GM18861 (cell line): ENCODE measurements around the gene KCNG2.
"Not testable (repeated sequence)": the region's sequence is repeated elsewhere in the genome, so short reads cannot be mapped to it uniquely, and the experiment has no call there.

ENCODE experiments used
- ATAC-seq: cut with Tn5 transposase; IDR thresholded peaks from one replicate; pipeline ENCODE4 v1.9.1; 2021; ENCODE audit not compliant: unreplicated experiment

The KCNG2 gene, protein sequence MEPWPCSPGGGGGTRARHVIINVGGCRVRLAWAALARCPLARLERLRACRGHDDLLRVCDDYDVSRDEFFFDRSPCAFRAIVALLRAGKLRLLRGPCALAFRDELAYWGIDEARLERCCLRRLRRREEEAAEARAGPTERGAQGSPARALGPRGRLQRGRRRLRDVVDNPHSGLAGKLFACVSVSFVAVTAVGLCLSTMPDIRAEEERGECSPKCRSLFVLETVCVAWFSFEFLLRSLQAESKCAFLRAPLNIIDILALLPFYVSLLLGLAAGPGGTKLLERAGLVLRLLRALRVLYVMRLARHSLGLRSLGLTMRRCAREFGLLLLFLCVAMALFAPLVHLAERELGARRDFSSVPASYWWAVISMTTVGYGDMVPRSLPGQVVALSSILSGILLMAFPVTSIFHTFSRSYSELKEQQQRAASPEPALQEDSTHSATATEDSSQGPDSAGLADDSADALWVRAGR

DNA sequence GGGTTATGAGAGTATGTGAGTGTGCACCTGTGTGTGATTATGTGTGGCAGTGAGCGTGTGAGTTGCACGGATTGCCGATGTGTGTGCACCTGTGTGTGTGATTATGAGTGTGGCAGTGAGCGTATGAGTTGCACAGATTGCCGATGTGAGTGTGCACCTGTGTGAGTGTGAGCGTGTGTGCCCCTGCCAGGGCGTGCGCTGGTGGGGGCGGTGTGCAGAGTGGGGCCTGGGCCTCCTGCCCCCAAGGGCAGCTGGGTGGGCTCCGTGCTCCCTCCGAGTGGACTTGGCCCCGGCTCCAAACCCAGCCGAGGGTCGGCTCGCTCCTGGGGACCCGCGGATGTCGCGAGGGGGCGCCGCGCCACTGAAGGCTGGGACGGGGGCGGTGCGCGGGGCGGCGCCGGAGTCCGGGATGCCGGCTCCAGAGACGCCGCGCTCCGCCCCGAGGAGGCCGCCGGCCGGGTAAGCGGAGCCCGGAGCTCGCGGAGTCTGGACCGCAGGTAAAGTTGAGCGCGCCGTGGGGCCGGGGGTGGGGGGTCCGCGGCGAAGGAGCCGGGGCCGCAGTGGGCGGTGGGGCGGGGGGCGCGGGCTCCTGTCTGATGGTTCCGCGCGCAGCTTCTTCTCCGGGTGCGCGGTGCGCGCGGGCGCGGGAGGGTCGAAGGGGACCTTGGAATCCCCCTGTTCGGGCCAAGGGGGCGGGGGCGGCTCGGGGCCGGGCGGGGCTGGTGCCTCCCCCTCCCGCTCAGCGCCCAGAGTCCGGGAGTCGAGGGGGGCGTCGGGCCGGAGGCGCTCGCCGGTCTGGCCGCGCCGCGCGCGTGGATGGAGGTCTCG is at the start of gene KCNG2:
Gene KCNG2 (plus strand): TSS at position 421 of the 828 bp plus-strand sequence. CDS start 65,730 bp downstream, outside the sequence.
- ATAC-seq = no peak

DNA sequence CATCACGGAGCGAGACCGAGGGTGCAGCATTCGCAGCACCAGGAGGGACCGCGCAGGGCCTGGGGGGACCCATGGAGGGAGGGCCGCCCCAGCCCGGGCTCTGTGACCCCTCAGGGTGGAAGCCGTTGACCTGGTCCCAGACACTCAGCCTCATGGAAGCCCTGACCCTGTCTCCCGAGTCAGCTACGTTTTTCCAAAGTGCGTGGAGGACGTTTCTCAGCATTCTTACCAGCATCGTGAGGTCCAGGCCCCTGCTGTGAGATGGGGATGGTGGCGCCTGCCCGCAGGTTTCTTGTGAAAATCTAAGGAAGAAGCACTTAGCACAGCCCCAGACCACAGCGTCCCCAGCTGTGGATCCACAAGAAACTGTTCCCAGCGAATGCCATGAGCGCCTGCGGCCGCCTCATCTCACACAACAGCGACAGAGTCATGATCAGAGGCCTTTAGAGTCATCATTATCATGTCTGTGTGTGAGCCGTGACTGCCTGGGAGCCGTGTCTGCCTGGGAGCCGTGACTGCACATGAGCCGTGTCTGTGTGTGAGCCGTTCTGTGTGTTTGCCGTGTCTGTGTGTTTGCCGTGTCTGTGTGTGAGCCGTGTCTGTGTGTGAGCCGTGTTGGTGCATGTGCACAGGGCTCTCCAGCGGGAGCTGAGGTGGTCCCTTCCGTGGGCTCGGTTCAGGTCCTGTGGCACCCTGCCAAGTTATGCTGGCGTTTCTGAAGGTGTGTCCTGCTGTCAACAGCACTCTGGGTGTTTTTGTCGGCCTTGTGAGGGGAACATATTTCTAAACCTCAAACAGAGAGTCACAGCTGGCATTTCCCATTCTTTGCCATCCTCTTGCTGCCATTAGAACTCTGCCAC is 49.2 kb upstream of the KCNG2 start:
- ATAC-seq = no peak

DNA sequence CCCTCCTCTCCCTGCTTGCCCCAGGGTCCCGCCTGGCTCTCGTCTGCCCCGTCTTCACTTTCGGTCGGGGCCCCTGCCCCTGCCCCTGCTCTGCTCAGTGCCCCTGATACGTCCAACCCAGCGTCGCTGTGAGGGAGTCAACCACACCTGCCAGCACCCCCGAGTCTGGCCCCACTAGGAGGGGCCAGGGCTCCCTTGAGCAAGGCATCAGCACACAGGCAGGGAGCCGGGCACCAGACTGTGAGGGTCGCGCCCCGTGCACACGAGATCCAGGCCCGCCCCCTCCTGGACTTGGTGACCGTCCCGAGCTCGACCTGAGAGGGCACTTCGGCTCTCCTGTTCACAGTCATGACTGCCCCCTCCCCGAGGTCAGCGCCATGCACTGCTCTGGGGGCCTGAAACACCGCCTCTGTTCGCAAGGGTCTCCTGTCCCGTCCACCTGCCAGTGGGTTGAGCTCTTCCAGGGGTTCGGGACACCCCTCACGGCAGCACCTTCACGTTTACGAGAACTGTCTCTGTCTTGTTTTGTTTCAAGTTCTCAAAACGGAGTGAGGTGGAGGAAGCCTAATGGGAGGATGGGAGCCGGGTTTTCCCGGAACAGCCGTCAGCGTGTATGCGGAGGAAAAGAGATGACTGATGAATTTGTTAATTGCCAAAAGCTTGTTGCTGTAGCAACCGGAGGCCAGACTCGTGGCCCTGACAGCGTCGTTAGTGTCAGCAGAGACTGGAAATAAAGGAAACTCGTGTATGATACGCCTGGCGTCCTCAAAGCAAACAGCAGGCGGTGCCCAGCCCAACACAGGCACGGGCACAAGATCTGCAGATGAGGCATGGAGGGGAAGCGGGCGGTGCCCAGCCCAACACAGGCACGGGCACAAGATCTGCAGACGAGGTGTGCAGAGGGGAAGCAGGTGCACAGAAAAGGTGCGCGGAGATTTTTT is 48.2 kb upstream of the KCNG2 start:
- no peak for ATAC-seq

DNA sequence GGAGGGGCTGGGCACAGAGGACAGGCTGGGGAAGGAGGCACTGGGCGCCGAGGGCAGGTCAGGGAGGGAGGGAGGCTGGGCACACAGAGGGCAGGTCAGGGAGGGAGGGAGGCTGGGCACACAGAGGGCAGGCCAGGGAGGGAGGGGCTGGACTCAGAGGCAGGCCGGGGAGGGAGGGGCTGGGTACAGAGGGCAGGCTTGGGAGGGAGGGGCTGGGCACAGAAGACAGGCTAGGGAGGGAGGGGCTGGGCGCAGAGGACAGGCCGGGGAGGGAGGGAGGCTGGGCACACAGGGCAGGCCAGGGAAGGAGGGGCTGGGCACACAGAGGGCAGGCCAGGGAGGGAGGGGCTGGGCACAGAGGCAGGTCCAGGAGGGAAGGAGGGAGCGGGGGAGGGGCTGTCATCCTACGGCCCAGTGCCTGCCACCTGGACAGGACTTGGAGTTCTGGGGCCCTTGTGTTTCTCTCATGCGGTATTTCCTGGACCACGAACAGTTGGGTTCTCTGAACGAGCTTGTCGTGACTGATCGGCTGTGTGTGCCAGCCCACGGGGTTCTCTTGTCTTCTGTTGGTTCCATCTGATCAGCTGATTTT is 46.7 kb upstream of the KCNG2 start:
- ATAC-seq = no peak

DNA sequence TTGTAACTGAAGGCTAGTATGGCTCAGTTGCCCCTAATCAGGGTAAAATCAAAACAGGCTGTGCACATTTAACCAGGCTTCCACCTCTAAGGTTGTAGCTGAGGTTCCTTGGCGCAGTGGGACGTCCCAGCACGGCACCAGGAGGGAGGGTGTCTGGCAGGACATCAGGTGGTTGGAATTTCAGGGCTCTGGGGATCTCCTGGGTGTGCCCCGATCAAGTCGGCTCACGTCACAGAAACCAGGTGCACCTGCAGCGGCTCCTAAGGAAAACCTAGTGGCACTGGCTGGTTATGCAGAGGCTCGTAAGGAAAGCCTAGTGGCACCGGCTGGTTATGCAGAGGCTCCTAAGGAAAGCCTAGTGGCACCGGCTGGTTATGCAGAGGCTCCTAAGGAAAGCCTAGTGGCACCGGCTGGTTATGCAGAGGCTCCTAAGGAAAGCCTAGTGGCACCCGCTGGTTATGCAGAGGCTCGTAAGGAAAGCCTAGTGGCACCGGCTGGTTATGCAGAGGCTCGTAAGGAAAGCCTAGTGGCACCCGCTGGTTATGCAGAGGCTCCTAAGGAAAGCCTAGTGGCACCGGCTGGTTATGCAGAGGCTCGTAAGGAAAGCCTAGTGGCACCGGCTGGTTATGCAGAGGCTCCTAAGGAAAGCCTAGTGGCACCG is 45.7 kb upstream of the KCNG2 start:
- ATAC-seq = not testable (repeated sequence)

DNA sequence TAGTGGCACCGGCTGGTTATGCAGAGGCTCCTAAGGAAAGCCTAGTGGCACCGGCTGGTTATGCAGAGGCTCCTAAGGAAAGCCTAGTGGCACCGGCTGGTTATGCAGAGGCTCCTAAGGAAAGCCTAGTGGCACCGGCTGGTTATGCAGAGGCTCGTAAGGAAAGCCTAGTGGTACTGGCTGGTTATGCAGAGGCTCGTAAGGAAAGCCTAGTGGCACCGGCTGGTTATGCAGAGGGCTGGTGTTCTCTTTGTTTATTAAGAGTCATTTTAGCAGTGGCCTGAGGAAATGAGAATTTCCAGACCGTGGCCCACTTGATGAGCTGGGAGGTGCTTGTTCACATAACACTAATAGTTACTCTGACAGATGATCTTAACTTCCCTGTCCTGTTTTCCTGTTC is 44.8 kb upstream of the KCNG2 start:
- ATAC-seq = not testable (repeated sequence)

DNA sequence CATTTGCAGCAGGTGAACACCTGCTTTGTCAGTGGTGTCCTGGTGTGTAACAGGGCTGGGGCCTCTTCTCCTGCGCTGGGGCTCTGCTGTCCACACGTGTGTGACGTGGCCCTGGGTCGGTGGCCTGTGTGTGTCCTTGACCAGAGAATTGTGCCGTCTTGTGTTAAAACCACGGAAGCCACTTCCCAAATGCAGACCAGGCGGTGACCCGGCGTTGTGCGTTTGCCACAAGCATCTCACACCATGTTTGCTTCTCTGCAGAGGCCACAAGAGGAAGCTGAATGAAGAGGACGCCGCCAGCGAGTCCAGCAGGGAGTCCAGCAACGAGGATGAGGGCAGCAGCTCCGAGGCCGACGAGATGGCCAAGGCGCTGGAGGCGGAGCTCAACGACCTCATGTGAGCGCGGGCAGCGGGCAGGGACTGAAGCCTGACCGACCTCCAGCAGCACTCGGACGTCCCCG is 44.3 kb upstream of the KCNG2 start:
- no peak for ATAC-seq

DNA sequence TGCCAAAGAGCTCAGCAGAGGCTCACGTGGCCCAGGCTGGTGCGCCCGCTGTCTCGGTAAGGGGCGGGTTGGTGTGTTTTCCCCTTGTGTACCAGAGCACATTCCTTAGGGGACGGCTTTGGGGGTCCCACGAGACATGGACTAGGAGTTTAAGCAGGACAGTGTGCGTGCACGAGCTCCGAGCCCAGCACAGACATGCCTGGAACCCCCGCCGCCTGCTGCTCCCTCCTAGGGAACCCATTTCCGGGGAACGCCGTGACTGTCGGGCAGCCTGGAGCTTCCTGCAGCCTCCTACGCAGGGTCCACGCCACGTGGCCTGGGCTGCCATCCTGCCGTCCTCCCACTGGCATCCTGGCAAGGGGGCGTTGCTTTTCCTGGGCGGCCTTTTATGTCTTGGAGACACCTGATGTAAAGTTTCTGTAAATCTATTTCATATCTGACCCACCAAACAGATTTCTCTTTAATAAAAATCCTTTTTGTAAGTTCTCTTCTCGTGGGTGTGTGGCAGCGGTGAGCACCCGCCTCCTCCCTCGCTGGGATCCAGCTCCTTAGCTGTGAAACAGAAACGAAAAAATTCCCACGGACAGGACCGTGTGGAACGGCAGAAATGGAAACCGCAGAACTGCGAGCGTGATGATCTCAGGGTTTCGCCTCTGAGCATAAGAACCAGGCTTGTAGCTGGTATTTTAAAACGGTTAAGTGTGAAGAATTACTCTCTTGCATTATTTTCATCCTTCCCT is 43.5 kb upstream of the KCNG2 start:
- no peak for ATAC-seq

DNA sequence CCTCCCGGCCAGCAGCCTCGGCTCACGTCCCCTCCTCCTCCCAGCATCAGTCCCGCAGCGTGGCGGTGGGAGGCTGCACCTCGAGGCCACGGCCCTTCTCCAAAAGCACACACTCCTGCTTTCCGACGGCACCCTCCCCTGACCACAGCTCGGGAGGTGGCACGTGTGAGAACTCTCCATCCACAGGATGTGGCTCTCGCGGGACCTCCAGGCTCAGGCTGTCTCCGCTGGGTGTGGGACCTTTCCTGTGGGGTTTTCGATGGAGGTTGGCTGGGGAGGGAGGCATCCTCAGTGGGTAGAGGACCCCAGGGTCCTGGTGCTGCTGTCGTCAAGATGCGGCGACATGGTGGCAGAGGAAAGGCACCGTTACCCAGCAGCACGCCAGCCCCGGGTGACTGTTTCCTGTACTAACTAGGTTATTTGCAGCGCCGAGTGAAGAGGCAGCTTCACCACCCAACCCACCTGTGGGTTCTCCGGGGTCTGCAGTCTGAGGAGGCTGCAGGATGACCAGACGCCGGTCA is 42.8 kb upstream of the KCNG2 start:
- no peak for ATAC-seq

DNA sequence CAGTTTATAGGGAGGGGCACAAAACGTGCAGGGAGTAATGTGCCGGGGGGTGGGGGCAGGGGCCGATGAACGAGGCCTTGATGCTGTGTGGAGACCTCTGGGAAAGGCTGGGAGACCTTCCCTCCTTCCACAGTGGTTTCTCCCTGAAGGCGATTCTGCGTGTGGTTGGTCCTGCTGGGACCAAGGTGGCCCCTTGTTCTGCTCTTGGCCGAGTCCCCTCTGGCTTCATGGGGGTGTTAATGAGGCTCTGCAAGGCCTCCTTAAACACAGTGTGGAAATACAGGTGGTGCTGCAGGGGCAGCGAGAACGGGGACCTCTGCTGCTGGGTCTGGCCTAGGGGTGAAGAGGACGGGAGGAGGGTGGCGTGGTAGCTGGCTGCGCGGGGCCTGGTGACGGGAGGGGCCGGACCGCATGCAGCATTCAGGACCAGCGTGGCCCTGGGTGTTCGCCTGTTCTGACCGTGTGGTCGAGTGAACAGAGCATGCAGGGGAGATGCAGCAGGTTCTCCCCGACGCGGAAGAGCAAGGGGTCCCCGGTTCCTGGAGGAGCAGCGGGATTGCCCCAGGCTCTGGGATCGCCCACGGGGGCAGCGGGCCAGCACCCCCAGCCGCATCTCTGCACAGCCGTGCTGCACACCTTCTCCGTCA is 42.1 kb upstream of the KCNG2 start:
- no peak for ATAC-seq

DNA sequence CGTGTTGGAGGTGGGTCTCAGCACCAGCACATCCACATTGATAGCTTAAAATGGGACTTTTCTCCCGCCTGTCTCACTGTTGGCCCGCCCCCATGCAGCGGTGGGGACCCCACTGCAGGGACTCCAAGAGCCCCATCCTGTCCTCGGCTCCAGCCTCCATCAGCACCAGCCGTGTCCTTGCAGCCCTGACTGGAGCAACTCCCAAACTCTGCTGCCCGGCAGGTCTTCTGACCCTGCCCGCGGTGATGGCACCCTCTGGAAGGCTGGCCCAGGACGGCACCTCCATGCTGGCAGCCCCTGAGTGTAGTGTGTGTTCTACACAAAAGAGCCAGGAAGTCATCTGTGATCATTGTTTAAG is 41.6 kb upstream of the KCNG2 start:
- ATAC-seq = no peak

DNA sequence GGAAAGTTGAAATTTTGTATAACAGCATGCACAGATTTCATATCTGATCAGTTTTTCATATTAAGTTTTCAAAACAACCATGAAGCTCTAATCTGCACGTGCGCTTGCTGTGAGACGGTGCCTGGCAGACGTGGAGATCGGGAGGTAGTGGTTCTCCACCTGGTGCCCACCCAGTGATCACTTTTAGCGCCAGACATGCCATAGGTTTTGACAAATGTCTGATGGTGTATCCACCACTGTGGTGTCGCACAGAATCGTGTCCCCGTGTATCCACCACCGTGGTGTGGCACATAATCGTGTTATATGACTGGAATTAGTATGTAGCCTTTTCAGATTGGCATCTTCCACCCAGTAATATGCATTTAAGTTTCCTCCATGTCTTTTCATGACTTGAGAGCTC is 40.9 kb upstream of the KCNG2 start:
- ATAC-seq = no peak

DNA sequence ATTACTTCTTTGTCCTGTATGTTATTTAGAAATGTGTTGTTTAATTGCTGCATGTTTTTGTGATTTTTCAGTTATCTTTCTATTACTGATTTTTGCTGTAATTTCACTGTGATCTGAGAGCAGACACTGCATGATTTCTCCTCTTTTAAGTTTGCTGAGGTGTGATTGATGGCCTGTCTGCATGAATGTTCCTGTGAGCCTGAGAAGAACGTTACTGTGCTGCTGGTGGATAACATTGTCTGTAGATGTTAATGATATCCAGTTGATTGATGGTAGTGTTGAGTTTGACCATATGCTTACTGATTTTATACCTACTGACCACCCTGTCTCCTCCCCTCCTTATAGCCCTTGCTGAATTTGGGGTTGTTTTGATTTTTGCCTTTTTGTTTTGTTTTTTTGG is 37.4 kb upstream of the KCNG2 start:
- no peak for ATAC-seq

DNA sequence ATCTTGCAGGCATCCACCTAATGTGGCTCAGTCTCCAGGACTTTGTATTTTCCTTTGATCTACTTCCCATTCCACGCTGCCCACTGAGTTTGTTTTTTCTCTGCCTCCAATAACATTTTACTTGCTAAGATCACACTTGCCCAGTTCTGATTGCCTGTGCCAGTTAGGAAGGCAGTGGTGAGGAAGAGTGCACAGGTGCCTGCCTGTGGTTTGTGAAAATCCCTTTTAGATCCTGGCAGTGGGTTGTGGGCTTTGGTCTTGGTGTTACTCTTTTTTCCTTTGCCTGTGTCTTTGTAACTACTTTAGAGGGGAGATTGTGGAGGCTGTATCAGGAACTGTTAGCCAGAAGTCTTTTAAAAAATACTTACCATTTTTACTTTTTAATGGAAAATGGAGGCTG is 36.9 kb upstream of the KCNG2 start:
- no peak for ATAC-seq

DNA sequence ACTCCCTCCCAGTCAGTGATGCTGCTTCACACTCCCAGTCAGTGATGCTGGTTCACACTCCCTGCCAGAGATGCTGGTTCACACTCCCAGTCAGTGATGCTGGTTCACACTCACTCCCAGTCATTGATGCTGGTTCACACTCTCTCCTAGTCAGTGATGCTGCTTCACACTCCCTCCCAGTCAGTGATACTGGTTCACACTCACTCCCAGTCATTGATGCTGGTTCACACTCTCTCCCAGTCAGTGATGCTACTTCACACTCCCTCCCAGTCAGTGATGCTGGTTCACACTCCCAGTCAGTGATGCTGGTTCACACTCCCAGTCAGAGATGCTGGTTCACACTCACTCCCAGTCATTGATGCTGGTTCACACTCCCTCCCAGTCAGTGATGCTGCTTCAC is 34.3 kb upstream of the KCNG2 start:
- no peak for ATAC-seq

DNA sequence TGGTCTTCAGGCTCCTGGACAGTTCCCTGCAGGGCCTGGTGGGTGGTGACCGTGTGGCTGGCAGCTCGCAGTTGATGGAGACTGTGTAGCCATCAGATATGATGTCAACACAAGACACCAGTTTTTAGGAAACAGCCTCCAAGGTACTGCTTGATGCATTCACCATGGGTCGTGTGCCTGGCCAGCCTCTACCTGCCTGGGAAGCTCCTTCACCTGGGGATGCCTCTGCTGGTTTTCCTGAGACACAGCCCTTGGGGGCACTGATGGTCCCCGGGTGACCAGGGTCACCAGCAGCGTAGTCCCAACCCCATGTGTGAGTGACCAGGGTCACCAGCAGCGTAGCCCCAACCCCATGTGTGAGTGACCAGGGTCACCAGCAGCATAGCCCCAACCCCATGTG is 33.6 kb upstream of the KCNG2 start:
- no peak for ATAC-seq

DNA sequence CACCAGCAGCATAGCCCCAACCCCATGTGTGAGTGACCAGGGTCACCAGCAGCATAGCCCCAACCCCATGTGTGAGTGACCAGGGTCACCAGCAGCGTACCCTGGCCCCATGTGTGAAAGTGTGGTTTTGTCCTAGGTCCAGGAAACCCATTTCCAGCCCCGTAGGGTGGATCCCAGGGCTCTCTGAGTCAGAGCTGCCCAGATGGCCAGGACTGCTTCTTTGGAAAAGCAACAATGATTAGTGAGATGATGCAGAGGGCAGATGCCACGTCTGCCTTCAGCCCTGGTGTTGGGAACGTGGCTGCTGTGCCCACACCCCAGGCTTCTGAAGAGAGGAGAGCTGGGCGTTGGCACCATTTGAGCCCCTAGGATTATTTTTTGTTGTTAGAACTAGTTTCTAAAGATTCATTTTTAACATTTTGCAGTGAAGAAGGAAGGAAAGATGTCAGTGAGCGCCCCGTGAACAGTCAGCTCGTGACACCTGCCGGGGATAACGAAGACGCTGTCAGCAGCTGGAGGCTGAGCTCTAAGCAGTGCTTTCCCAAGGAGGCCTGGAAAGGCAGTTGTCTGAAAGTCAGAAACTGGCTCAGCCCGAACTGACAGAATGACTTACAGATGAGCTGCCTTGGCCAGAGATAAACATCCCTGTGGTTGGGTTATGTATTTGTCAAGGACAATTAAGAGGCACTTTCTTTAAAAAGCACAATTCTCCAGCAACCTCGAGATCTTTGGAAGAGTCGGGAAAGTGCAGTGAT is 32.1 kb upstream of the KCNG2 start:
- no peak for ATAC-seq
